Loucy (cell line): ENCODE data around the gene TRAF3IP3.

ENCODE experiments used
- EZH2phosphoT487 ChIP-seq: fragments of 200-600 bp; IDR thresholded peaks from 2 replicates; pipeline ENCODE4 v1.6.1; 2018; ENCODE audit warnings: antibody characterized with exemption, mild to moderate bottlenecking, moderate library complexity, borderline replicate concordance
- TF ChIP-seq, protein P1 (sequence below): fragments of 200-600 bp; sonication (generic); conservative IDR thresholded peaks from 2 replicates; pipeline ENCODE4 v1.5.1; 2014; ENCODE audit warnings: mild to moderate bottlenecking, antibody characterized with exemption, low read length

DNA sequence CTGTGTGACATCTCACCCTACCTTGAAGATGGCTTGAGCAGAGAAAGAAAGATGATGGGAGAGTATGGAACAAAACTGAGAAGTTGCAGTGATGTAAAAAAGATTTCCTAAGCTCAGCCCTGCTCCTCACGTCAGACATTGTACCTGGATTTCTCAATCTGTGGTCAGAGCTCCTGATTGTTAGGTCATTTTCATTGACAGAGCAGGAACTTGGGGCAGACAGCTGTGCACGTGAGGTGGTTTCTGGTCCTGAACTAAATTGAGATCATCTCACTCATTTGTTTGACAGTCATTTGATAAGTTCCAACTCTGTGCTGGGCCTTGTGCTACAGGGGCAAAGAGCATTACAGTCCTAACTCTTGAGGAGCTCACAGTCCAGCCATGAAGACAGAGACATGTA, 10.2 kb downstream of the TRAF3IP3 start:
- TF ChIP-seq, protein P1, sequence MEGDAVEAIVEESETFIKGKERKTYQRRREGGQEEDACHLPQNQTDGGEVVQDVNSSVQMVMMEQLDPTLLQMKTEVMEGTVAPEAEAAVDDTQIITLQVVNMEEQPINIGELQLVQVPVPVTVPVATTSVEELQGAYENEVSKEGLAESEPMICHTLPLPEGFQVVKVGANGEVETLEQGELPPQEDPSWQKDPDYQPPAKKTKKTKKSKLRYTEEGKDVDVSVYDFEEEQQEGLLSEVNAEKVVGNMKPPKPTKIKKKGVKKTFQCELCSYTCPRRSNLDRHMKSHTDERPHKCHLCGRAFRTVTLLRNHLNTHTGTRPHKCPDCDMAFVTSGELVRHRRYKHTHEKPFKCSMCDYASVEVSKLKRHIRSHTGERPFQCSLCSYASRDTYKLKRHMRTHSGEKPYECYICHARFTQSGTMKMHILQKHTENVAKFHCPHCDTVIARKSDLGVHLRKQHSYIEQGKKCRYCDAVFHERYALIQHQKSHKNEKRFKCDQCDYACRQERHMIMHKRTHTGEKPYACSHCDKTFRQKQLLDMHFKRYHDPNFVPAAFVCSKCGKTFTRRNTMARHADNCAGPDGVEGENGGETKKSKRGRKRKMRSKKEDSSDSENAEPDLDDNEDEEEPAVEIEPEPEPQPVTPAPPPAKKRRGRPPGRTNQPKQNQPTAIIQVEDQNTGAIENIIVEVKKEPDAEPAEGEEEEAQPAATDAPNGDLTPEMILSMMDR, result no peak
- TF ChIP-seq EZH2phosphoT487, result no peak
